K562 (cell line): ENCODE results near the gene PTPN14. TPM values are rescaled to one million over a fixed set of nuclear protein-coding genes. Genes with fewer than 3 reads are reported as not detected.

ENCODE experiments used
- ATAC-seq: fragments of 200-7000 bp; cut with Tn5 transposase; 3 replicates; pipeline ENCODE4 v1.9.1; 2020; ENCODE audit warnings: moderate library complexity
- BruUV-seq: library from RNA; stranded (reverse); fragments of 400-500 nt; replicated peaks from 2 replicates; lab custom pipeline; 2021; lab: Mats Ljungman, UMichigan
- CTCF ChIA-PET: fragments of 300-600 bp; formaldehyde crosslinking; extraction: SDS; loops from one replicate; lab custom pipeline; 2021; ENCODE audit warnings: low intra/inter-chr PET ratio; lab: Yijun Ruan, JAX
- POLR2A ChIA-PET: fragments of 300-600, 350-650 bp; sonication (Branson Sonifier 250); formaldehyde crosslinking; extraction: SDS; loops from one replicate; lab custom pipeline; 2021; ENCODE audit warnings: antibody characterized with exemption, inconsistent platforms; lab: Yijun Ruan, JAX
- DNase-seq, 4 experiments: peaks; one replicate each; pipeline versions ENCODE4 v3.0.0 to v3.0.0-alpha.2; 2011 to 2018; ENCODE audit warnings: low spot score in 3 of 4, mixed read lengths in 3 of 4; ENCODE audit errors: extremely low read depth in 1 of 4
- FAIRE-seq: peaks from 2 replicates; lab custom pipeline; 2011; peaks lifted over from hg19 to GRCh38; lab: Jason Lieb, UNC
- H2AFZ ChIP-seq: 2 replicates; pipeline ENCODE4 v1.6.0; 2011; ENCODE audit warnings: low read depth, low read length, control low read depth, inconsistent platforms
- H3K27ac ChIP-seq: fragments of 200-600 bp; 3 replicates; pipeline ENCODE4 v1.8.0; 2011; ENCODE audit warnings: low read depth, mild to moderate bottlenecking, control low read depth, inconsistent platforms, low read length, moderate library complexity, mixed read lengths; ENCODE audit errors: extremely low read depth
- H3K27me3 ChIP-seq, 2 experiments: fragments of 300-600 bp in 1 of 2; 2 replicates in 1 of 2; 3 replicates in 1 of 2; pipeline versions ENCODE4 v1.6.0 to v1.8.0; 2011; ENCODE audit warnings: inconsistent platforms in 2 of 2, low read length in 2 of 2, mild to moderate bottlenecking in 1 of 2, mixed read lengths in 1 of 2, moderate library complexity in 1 of 2; ENCODE audit not compliant: control insufficient read depth in 2 of 2, insufficient read depth in 2 of 2
- H3K36me3 ChIP-seq: fragments of 300-600 bp; 3 replicates; pipeline ENCODE4 v1.8.0; 2011; ENCODE audit warnings: mild to moderate bottlenecking, low read length, inconsistent platforms; ENCODE audit not compliant: control insufficient read depth, insufficient read depth
- H3K4me1 ChIP-seq, 2 experiments: fragments of 200-600 bp in 1 of 2; replicated peaks in 1 of 2; 2 replicates in 1 of 2; 3 replicates in 1 of 2; pipeline versions ENCODE4 v1.5.1 to v1.8.0; 2011; ENCODE audit warnings: inconsistent platforms in 2 of 2, low read length in 2 of 2, mild to moderate bottlenecking in 1 of 2, mixed read lengths in 1 of 2, moderate library complexity in 1 of 2; ENCODE audit not compliant: control insufficient read depth in 2 of 2, insufficient read depth in 2 of 2
- H3K4me2 ChIP-seq: 2 replicates; pipeline ENCODE4 v1.6.1; 2011; ENCODE audit warnings: low read length, control low read depth, inconsistent platforms, mixed read lengths; ENCODE audit not compliant: insufficient read depth
- H3K4me3 ChIP-seq: fragments of 200-600 bp; sonication (generic), shearing (Covaris generic); 2 replicates; pipeline ENCODE4 v1.5.1; 2016; ENCODE audit warnings: control low read depth, inconsistent platforms
- H3K79me2 ChIP-seq: fragments of 200-600 bp; 3 replicates; pipeline ENCODE4 v1.8.0; 2011; ENCODE audit warnings: low read length, inconsistent platforms; ENCODE audit not compliant: control insufficient read depth, insufficient read depth
- H3K9ac ChIP-seq, 2 experiments: 2 replicates each; pipeline versions ENCODE4 v1.6.0 to v1.6.1; 2011; ENCODE audit warnings: low read depth in 2 of 2, low read length in 2 of 2, control low read depth in 1 of 2, inconsistent platforms in 1 of 2, mild to moderate bottlenecking in 1 of 2, mixed read lengths in 1 of 2; ENCODE audit not compliant: insufficient read depth in 1 of 2
- H3K9me1 ChIP-seq: one replicate; pipeline ENCODE4 v1.6.0; 2011; ENCODE audit warnings: inconsistent platforms, mild to moderate bottlenecking, low read length, moderate library complexity; ENCODE audit not compliant: control insufficient read depth, insufficient read depth
- H3K9me3 ChIP-seq: replicated peaks from 2 replicates; pipeline ENCODE4 v1.5.1; 2011; ENCODE audit warnings: low read depth, low read length, inconsistent platforms; ENCODE audit not compliant: control insufficient read depth, insufficient read depth
- H4K20me1 ChIP-seq: replicated peaks from 2 replicates; pipeline ENCODE4 v1.6.1; 2011; ENCODE audit warnings: low read length, inconsistent platforms, mixed read lengths; ENCODE audit not compliant: control insufficient read depth, insufficient read depth
- CREB1 ChIP-seq, 2 experiments: sonication (generic) in 1 of 2; formaldehyde crosslinking in 1 of 2; IDR thresholded peaks; 2 replicates each; pipeline versions ENCODE4 v1.6.1 to v1.8.0; 2012 to 2022; ENCODE audit warnings: inconsistent platforms in 1 of 2, mild to moderate bottlenecking in 1 of 2, missing genetic modification reagents in 1 of 2, moderate library complexity in 1 of 2
- DMBX1 ChIP-seq: fragments of 250-450 bp; sonication (Bioruptor Pico); IDR thresholded peaks from 2 replicates; pipeline ENCODE4 v1.8.0; 2022; ENCODE audit warnings: inconsistent platforms, mild to moderate bottlenecking, moderate library complexity, borderline replicate concordance
- HNRNPH1 ChIP-seq: fragments of 200-400 bp; formaldehyde crosslinking; optimal IDR thresholded peaks from 2 replicates; pipeline ENCODE3; 2017; ENCODE audit warnings: low read depth, mild to moderate bottlenecking, low read length, moderate library complexity
- HNRNPK ChIP-seq: fragments of 200-400 bp; formaldehyde crosslinking; IDR thresholded peaks from one replicate; pipeline ENCODE4 v1.6.1; 2018; ENCODE audit warnings: mild to moderate bottlenecking, low read depth, low read length; ENCODE audit not compliant: poor library complexity, severe bottlenecking
- LEF1 ChIP-seq: fragments of 450-650 bp; IDR thresholded peaks from 2 replicates; pipeline ENCODE4 v1.6.1; 2016; ENCODE audit warnings: mild to moderate bottlenecking
- MBD1 ChIP-seq: fragments of 250-450 bp; sonication (Bioruptor Pico); IDR thresholded peaks from 2 replicates; pipeline ENCODE4 v1.8.0; 2022; ENCODE audit warnings: inconsistent platforms
- MCM5 ChIP-seq: fragments of 450-650 bp; IDR thresholded peaks from 2 replicates; pipeline ENCODE4 v1.6.1; 2016; ENCODE audit warnings: low read depth
- TOE1 ChIP-seq, 2 experiments: fragments of 450-650 bp in 1 of 2; sonication (generic) in 1 of 2; formaldehyde crosslinking in 1 of 2; IDR thresholded peaks; 2 replicates each; pipeline versions ENCODE4 v1.7.1 to v1.8.0; 2016 to 2022; ENCODE audit warnings: borderline replicate concordance in 2 of 2, mild to moderate bottlenecking in 2 of 2, antibody characterized with exemption in 1 of 2, inconsistent platforms in 1 of 2, low read depth in 1 of 2, missing genetic modification reagents in 1 of 2, moderate library complexity in 1 of 2
- ZBED1 ChIP-seq: IDR thresholded peaks from 2 replicates; pipeline ENCODE4 v1.6.1; 2014
- ZNF436 ChIP-seq: fragments of 250-450, 450-650 bp; sonication (Bioruptor Pico); formaldehyde crosslinking; IDR thresholded peaks from 2 replicates; pipeline ENCODE4 v1.7.0; 2020; ENCODE audit warnings: mild to moderate bottlenecking
- ZNF551 ChIP-seq: fragments of 250-450 bp; sonication (Bioruptor Pico); IDR thresholded peaks from 2 replicates; pipeline ENCODE4 v1.5.0; 2021; ENCODE audit warnings: mild to moderate bottlenecking, moderate library complexity
- in situ Hi-C: fragments of 300-500 bp; cut with MboI; formaldehyde crosslinking; loops from 4 replicates; pipeline ENCODE4 v1.15.0; 2018; ENCODE audit warnings: inconsistent platforms, mixed read lengths
- intact Hi-C: fragments of 100-400 bp; cut with micrococcal nuclease; formaldehyde crosslinking; loops from 2 replicates; pipeline ENCODE4 v1.14.2; 2022
- polyA plus RNA-seq, 8 experiments: library from polyadenylated mRNA; depleted of rRNA in 4 of 8; stranded (reverse) in 5 of 8; unstranded in 3 of 8; fragments of >200 nt; fragmentation: Nextera tagmentation in 2 of 8; fragmentation: Illumina TruSeq in 1 of 8; extraction: Ambion mirVana in 2 of 8; extraction: Trizol in 1 of 8; gene quantifications; 2 replicates each; pipeline versions ENCODE4 v1.2.1 to v1.2.3, GENCODE V29; 2011 to 2014; ENCODE audit warnings: inconsistent platforms in 1 of 8, missing spikeins in 1 of 8
- total RNA-seq, 7 experiments: library from RNA; depleted of rRNA in 6 of 7; stranded (reverse); fragments of >200 nt in 6 of 7; fragmentation: Illumina TruSeq in 2 of 7; extraction: Trizol in 2 of 7; gene quantifications; 2 replicates each; pipeline versions ENCODE4 v1.2.1 to v1.2.3, GENCODE V29; 2011 to 2021; ENCODE audit warnings: low replicate concordance in 1 of 7

The PTPN14 gene
- total and polyA plus RNA-seq, 9 of the 15 experiments (the other 6 are each of a cell fraction or from before 2014, with no cell fraction given), result 0.01 to 0.29 (median 0.04) TPM; not detected in 6

- H3K9ac ChIP-seq, result no peak overlapping the region
- no peak overlapping the region for H3K4me2 ChIP-seq
- POLR2A ChIA-PET, result no interaction called here
- no peak overlapping the region for H3K4me3 ChIP-seq
- no peaks in the 10 kb centered on the region for H3K9me3 ChIP-seq
- H2AFZ ChIP-seq, result no peak overlapping the region
- no peaks in the 10 kb centered on the region for H3K4me1 ChIP-seq
- in situ Hi-C loops (no loop called here), intact Hi-C loops (no loop called here)
- no peaks in the 10 kb centered on the region for H3K36me3 ChIP-seq
- no peak for DNase-seq
- CTCF ChIA-PET, result interaction anchor here (0.6 kb wide), 1 partner anchor 12 kb away, joined by 3 read pairs; no protein-coding TSS in a partner anchor
- ATAC-seq, result no peak
- H3K9me1 ChIP-seq, result no peaks in the 10 kb centered on the region
- no TSS peak for BruUV-seq
- H3K27me3 ChIP-seq, result no peaks in the 10 kb centered on the region
- TF ChIP-seq ZNF436 (no peak), ZBED1 (no peak), ZNF551 (CRISPR knock-in tag) (no peak), MCM5 (no peak), MBD1 (no peak), TOE1 (IDR thresholded peaks at IDR 0.05; ENCODE audit: borderline replicate concordance) (no peak), TOE1 (CRISPR knock-in tag; IDR thresholded peaks at IDR 0.05; ENCODE audit: borderline replicate concordance, low read depth) (no peak), CREB1 (IDR thresholded peaks at IDR 0.05) (no peak), CREB1 (CRISPR knock-in tag; IDR thresholded peaks at IDR 0.05) (no peak), HNRNPH1 (no peak), HNRNPK (no peak), LEF1 (no peak), DMBX1 (CRISPR knock-in tag) (no peak)
- no peak for FAIRE-seq
- H3K27ac ChIP-seq, result no peak overlapping the region
- H3K79me2 ChIP-seq, result no peaks in the 10 kb centered on the region
- H4K20me1 ChIP-seq, result no peaks in the 10 kb centered on the region
These were observed 19.9 kb upstream of the PTPN14 start for GRCh38 chr1:214571281-214571680.
